GM19438 (cell line): ENCODE results near the gene CYTH3.
"Not testable (repeated sequence)": the region's sequence is repeated elsewhere in the genome, so short reads cannot be mapped to it uniquely, and the experiment has no call there.

Experiments
- ATAC-seq: cut with Tn5 transposase; IDR thresholded peaks from one replicate; pipeline ENCODE4 v1.9.1; 2021; ENCODE audit warnings: low read depth; ENCODE audit not compliant: unreplicated experiment

Gene CYTH3

GRCh38 chr7:6200971-6201370 is 71.5 kb downstream of the CYTH3 start:
- no peak for ATAC-seq

GRCh38 chr7:6198689-6199595 is 73.5 kb downstream of the CYTH3 start:
- no peak for ATAC-seq

- ATAC-seq: no peak
Measured at GRCh38 chr7:6197801-6198551, 74.4 kb downstream of the CYTH3 start.

GRCh38 chr7:6193709-6194108 is 78.7 kb downstream of the CYTH3 start:
- no peak for ATAC-seq

GRCh38 chr7:6190563-6190962 is 81.9 kb downstream of the CYTH3 start:
- ATAC-seq: not testable (repeated sequence)

GRCh38 chr7:6188389-6188788 is 84.0 kb downstream of the CYTH3 start:
- ATAC-seq: no peak

GRCh38 chr7:6186577-6186976 is 85.8 kb downstream of the CYTH3 start:
- ATAC-seq: no peak

GRCh38 chr7:6182993-6183392 is 89.4 kb downstream of the CYTH3 start:
- no peak for ATAC-seq

GRCh38 chr7:6181136-6181535 is 91.3 kb downstream of the CYTH3 start:
- ATAC-seq: no peak

- ATAC-seq: no peak
Measured at GRCh38 chr7:6180344-6180725, 92.1 kb downstream of the CYTH3 start.

- ATAC-seq: no peak
Measured at GRCh38 chr7:6179620-6180343, 92.6 kb downstream of the CYTH3 start.

- no peak for ATAC-seq
Measured at GRCh38 chr7:6178298-6179029, 94.0 kb downstream of the CYTH3 start.

- no peak for ATAC-seq
Measured at GRCh38 chr7:6175645-6176044, 96.8 kb downstream of the CYTH3 start.

GRCh38 chr7:6172910-6173295 is 99.5 kb downstream of the CYTH3 start:
- no peak for ATAC-seq

GRCh38 chr7:6172224-6172909 is 100.1 kb downstream of the CYTH3 start:
- no peak for ATAC-seq

GRCh38 chr7:6171532-6172223 is 100.7 kb downstream of the CYTH3 start:
- no peak for ATAC-seq

GRCh38 chr7:6170571-6171531 is 101.6 kb downstream of the CYTH3 start:
- no peak for ATAC-seq

GRCh38 chr7:6169805-6170520 is 102.5 kb downstream of the CYTH3 start:
- no peak for ATAC-seq
